GM12864 (cell line): ENCODE data around the gene TGFB2.

Source experiments
- DNase-seq: peaks from one replicate; pipeline ENCODE4 v3.0.0-alpha.2; 2011; ENCODE audit warnings: low read depth
- H3K4me3 ChIP-seq: 2 replicates; pipeline ENCODE4 v1.5.1; 2011; ENCODE audit warnings: mild to moderate bottlenecking, low read depth, low read length, control low read depth
- CTCF ChIP-seq: IDR thresholded peaks from 2 replicates; pipeline ENCODE4 v1.5.1; 2011; ENCODE audit warnings: low read depth, mild to moderate bottlenecking, moderate library complexity, low read length, control low read depth, inconsistent platforms; ENCODE audit errors: missing control alignments

Gene TGFB2

GRCh38 chr1:218466341-218467010 lies 121.3 kb downstream of the TGFB2 start:
- DNase-seq: no peak
- H3K4me3 ChIP-seq: no peak overlapping the region
- no peak for TF ChIP-seq CTCF

DNA sequence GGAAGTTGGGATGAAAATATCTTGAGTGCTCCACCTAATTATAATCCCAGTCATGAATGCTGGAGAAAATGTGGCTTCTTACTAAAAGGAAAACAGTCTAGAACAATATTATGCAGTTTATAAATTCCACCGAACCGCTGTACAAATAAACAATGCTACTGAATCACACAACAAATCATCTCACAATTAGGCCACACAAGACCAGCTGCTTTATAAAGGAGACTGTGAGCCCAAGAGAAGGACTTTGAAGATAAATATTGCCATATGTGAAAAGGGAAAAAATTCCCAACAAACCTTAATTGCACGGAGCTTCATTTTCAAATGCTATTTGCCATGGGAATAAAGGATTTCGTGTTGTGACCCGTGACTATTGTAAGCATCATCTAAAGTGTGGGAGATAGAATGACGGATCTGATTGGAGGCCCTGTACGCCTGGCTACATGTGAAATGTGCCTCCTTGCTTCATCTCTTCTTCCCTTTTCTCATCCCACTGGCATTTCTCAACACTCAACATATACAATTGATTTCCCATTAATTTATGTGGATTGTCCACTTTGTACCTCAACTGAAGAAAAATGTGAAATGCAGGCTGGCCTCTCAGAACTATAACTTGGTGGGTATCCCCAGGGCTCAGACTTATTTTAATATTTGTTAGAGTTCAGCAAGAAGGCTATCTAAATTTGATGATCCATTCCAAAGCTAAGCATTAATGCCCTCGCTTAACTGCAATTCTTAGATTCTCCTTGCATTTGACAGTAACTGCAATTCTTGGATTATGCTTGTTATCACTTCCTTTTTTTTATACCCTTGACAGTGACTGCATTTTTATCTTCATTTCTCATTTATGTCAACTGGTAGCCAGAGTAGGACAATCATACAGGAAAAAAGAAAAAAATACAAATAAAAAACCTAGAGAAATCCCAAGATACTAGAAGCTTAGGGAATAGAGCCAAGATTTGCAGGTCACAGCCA lies 122.3 kb downstream of the TGFB2 start:
- H3K4me3 ChIP-seq: no peak overlapping the region
- DNase-seq: no peak

DNA sequence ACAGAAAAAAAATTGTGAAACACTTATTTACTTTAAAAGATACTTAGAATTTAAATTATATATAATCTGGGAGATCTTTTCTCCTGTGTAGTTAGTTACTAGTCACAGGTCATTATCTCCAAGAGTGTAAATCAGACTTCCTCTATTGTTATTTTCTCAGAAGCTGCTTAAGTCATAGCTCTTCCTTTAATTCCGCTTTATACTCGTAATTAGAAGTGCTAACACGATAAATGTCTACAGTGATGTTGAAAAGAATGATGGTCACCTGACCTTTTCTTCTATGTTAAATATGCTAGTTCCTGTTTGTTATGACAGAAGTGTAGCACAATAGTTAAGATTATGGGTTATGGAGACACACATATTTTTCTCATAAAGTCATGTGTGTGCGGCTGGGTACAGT lies 123.6 kb downstream of the TGFB2 start:
- H3K4me3 ChIP-seq: no peak overlapping the region
- DNase-seq: no peak
- no peak for TF ChIP-seq CTCF

More for the DNA sequence above, 122.3 kb downstream of the TGFB2 start:
- no peak for TF ChIP-seq CTCF

- no peak overlapping the region for H3K4me3 ChIP-seq
- TF ChIP-seq CTCF: no peak
- DNase-seq: no peak
Measured at GRCh38 chr1:218472885-218473284, 127.7 kb downstream of the TGFB2 start.

DNA sequence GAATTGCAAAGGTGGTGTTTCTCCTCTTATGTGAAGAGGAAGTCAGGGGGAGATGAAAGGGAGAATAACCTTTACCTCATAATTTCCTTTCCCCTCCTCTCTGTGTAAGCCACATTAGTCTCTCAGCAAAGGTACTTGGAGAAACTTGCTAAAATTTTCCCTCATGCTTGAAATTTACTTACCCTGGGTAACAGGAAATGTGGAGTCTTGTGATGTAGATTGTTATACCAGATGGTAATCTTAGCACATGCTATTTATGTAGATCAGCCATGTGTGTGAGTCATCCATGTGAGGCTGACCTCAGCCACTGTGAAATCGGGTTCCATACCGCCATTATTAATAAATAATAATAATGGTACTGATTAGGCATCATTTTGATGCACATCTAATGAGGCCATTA lies 128.4 kb downstream of the TGFB2 start:
- H3K4me3 ChIP-seq: no peak overlapping the region
- TF ChIP-seq CTCF: no peak
- no peak for DNase-seq

DNA sequence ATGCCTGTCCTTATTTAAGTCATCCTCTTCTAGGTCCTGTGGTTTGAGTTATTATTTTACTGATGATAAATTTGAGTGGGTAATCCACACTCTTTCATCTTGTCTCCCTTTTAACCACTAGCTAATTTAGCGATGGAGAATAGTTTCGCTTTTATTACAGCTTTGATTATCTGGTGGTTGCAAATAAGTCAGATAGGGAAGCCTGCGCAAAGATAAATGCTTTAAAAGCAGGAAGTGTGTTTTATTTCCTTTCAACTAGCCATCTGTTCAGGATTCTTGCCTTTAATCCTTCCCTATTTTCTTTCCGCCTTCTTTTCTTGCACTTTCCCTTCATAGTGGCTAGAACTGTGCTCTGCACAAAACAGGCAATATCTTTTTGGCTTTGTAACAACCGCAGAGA lies 129.0 kb downstream of the TGFB2 start:
- H3K4me3 ChIP-seq: no peak overlapping the region
- no peak for TF ChIP-seq CTCF
- DNase-seq: no peak
